ENCODE data around the gene IFI44L. TPM values are rescaled to one million over a fixed set of nuclear protein-coding genes. Genes with fewer than 3 reads are reported as not detected.

Gene IFI44L
- total and polyA plus RNA-seq, 2 of the 13 experiments (the other 11 are each of a cell fraction or from before 2014, with no cell fraction given), result 0.04 TPM

- POLR2A ChIA-PET, result no interaction called here
- H2AFZ ChIP-seq (ENCODE audit: low read length), result no peak overlapping the region
- 0% methylated on average over 1 of the region's 1 CpG for WGBS (ENCODE audit: low lambda C conversion rate)
- in situ Hi-C loops (cut with HindIII; ENCODE audit: extremely low pct_ligation_motif_present, low pct_unique_long_range_greater_than_20kb), result no loop called here
- TF ChIP-seq KIAA2018 (CRISPR knock-in tag; IDR thresholded peaks at IDR 0.05; ENCODE audit: borderline replicate concordance), result no peak
- no peak for TF ChIP-seq NFE2 (CRISPR knock-in tag; IDR thresholded peaks at IDR 0.05)
- no peak for TF ChIP-seq GATAD1 (CRISPR knock-in tag; IDR thresholded peaks at IDR 0.05)
- TF ChIP-seq MYNN (CRISPR knock-in tag; IDR thresholded peaks at IDR 0.05; ENCODE audit: low read depth), result no peak
- TF ChIP-seq MEF2D (CRISPR knock-in tag; IDR thresholded peaks at IDR 0.05), result no peak
- no peak for TF ChIP-seq THAP11 (CRISPR knock-in tag; IDR thresholded peaks at IDR 0.05)
- TF ChIP-seq TP53 (CRISPR knock-in tag; conservative IDR thresholded peaks at IDR 0.05), result no peak
- no peak for TF ChIP-seq ZNF34 (CRISPR knock-in tag; IDR thresholded peaks at IDR 0.05; ENCODE audit: borderline replicate concordance)
- TF ChIP-seq ZBTB20 (CRISPR knock-in tag; IDR thresholded peaks at IDR 0.05; ENCODE audit: borderline replicate concordance, low read depth), result no peak
- TF ChIP-seq, protein P1, sequence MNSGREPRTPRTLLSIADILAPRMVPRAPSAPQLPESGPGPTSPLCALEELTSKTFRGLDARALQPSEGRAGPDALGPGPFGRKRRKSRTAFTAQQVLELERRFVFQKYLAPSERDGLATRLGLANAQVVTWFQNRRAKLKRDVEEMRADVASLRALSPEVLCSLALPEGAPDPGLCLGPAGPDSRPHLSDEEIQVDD (CRISPR knock-in tag; IDR thresholded peaks at IDR 0.05; ENCODE audit: borderline replicate concordance), result no peak
- no peak for TF ChIP-seq ZBTB46 (CRISPR knock-in tag; IDR thresholded peaks at IDR 0.05; ENCODE audit: borderline replicate concordance)
- TF ChIP-seq TRIM22 (IDR thresholded peaks at IDR 0.05), result no peak
- no peak for TF ChIP-seq ZNF124 (CRISPR knock-in tag; IDR thresholded peaks at IDR 0.05)
- no peak for TF ChIP-seq ATF7-NPFF (CRISPR knock-in tag; IDR thresholded peaks at IDR 0.05; ENCODE audit: low read depth)
- no peaks in the 10 kb centered on the region for H3K27me3 ChIP-seq (ENCODE audit: control insufficient read depth in 1 of 2, insufficient read depth in 2 of 2, low read length in 2 of 2)
- H3K36me3 ChIP-seq (replicated peaks in 1 of 2; ENCODE audit: control insufficient read depth in 1 of 2, insufficient read depth in 2 of 2, low read length in 2 of 2), result no peaks in the 10 kb centered on the region
- BruUV-seq (replicated peaks), result no TSS peak
- no peaks in the 10 kb centered on the region for H3K9me3 ChIP-seq (ENCODE audit: low read length)
- H3K4me2 ChIP-seq (ENCODE audit: low read depth, low read length), result no peak overlapping the region
- H3K9ac ChIP-seq (ENCODE audit: insufficient read depth, low read depth, low read length), result no peak overlapping the region
- intact Hi-C loops (cut with micrococcal nuclease; ENCODE audit: unreplicated experiment), result no loop called here
- ATAC-seq (no peak), FAIRE-seq (no peak), DNase-seq (ENCODE audit: low spot score) (no peak)
- no peaks in the 10 kb centered on the region for H3K79me2 ChIP-seq (ENCODE audit: insufficient read depth, low read length)
- no peak overlapping the region for H3K4me3 ChIP-seq (replicated peaks in 1 of 3; ENCODE audit: insufficient read depth in 1 of 3, low read depth in 2 of 3, low read length in 3 of 3)
- no peaks in the 10 kb centered on the region for H3K4me1 ChIP-seq (ENCODE audit: insufficient read depth, low read length)
- H3K27ac ChIP-seq (ENCODE audit: extremely low read length, insufficient read depth, low read length), result no peak overlapping the region
- H4K20me1 ChIP-seq (ENCODE audit: insufficient read depth, low read length), result no peaks in the 10 kb centered on the region
- CTCF ChIA-PET (ENCODE audit: low intra/inter-chr PET ratio, low total read pairs), result no interaction called here
Observed at GRCh38 chr1:78586572-78586971, 33.7 kb upstream of the IFI44L start.
